ENCODE results near the gene SUGCT. TPM values are rescaled to one million over a fixed set of nuclear protein-coding genes. Genes with fewer than 3 reads are reported as not detected.

The SUGCT gene
- total RNA-seq, 4 donors from 2014 or later = 7.8 to 15.0 (median 12.8) TPM

- no peak overlapping the region for H3K27ac ChIP-seq (replicated peaks in 1 of 4)
- no peak overlapping the region for H3K4me3 ChIP-seq
- H3K4me1 ChIP-seq = peaks cover 0 to 5% (median 0%) of the 10 kb centered on the region in 4 donors
- TF ChIP-seq POLR2AphosphoS5 (IDR thresholded peaks at IDR 0.05) = no peak
- TF ChIP-seq EP300 (IDR thresholded peaks at IDR 0.05) = no peak
- no peak for TF ChIP-seq CTCF (IDR thresholded peaks at IDR 0.05)
- no peak for TF ChIP-seq POLR2A (IDR thresholded peaks at IDR 0.05; ENCODE audit: low read depth)
- intact Hi-C loops (cut with DNase I) = no loop called here
- H3K27me3 ChIP-seq = no peaks in the 10 kb centered on the region
- no peaks in the 10 kb centered on the region for H3K36me3 ChIP-seq
- DNase-seq (ENCODE audit: extremely low spot score) = no peak
- WGBS = 66% methylated on average over 5 of the region's 5 CpGs
- H3K9me3 ChIP-seq = no peaks in the 10 kb centered on the region
These were observed 598.8 kb downstream of the SUGCT start for GRCh38 chr7:40733578-40733977.

GRCh38 chr7:40739257-40739656 lies 604.5 kb downstream of the SUGCT start:
- Histone ChIP-seq H3K27ac (replicated peaks in 1 of 4) (no peak overlapping the region), H3K36me3 (no peaks in the 10 kb centered on the region), H3K4me3 (no peak overlapping the region), H3K4me1 (no peaks in the 10 kb centered on the region), H3K9me3 (peaks cover 0 to 13% (median 4%) of the 10 kb centered on the region in 4 donors), H3K27me3 (no peaks in the 10 kb centered on the region)
- TF ChIP-seq CTCF (IDR thresholded peaks at IDR 0.05) (no peak), POLR2A (IDR thresholded peaks at IDR 0.05; ENCODE audit: low read depth) (no peak), POLR2AphosphoS5 (IDR thresholded peaks at IDR 0.05) (no peak), EP300 (IDR thresholded peaks at IDR 0.05) (no peak)
- no peak for DNase-seq (ENCODE audit: extremely low spot score)
- intact Hi-C loops (cut with DNase I) = no loop called here
- WGBS = 97% methylated on average over 2 of the region's 2 CpGs

- Histone ChIP-seq H3K36me3 (no peaks in the 10 kb centered on the region), H3K27me3 (no peaks in the 10 kb centered on the region), H3K4me3 (no peak overlapping the region), H3K9me3 (peaks cover 0 to 13% (median 4%) of the 10 kb centered on the region in 4 donors), H3K4me1 (no peaks in the 10 kb centered on the region), H3K27ac (replicated peaks in 1 of 4) (no peak overlapping the region)
- DNase-seq (ENCODE audit: extremely low spot score) = no peak
- intact Hi-C loops (cut with DNase I) = no loop called here
- WGBS = 88% methylated on average over 6 of the region's 7 CpGs
- TF ChIP-seq POLR2A (IDR thresholded peaks at IDR 0.05; ENCODE audit: low read depth) = no peak
- no peak for TF ChIP-seq POLR2AphosphoS5 (IDR thresholded peaks at IDR 0.05)
- no peak for TF ChIP-seq EP300 (IDR thresholded peaks at IDR 0.05)
These were observed 607.5 kb downstream of the SUGCT start for GRCh38 chr7:40742270-40742669.

GRCh38 chr7:40746841-40747556 lies 612.2 kb downstream of the SUGCT start:
- no peak overlapping the region for H3K27ac ChIP-seq (replicated peaks in 1 of 4)
- H3K4me3 ChIP-seq = no peak overlapping the region
- WGBS = 77% methylated on average over 12 of the region's 12 CpGs
- no peak for TF ChIP-seq CTCF (IDR thresholded peaks at IDR 0.05)
- no peak for TF ChIP-seq POLR2A (IDR thresholded peaks at IDR 0.05; ENCODE audit: low read depth)
- TF ChIP-seq EP300 (IDR thresholded peaks at IDR 0.05) = no peak
- no peak for TF ChIP-seq POLR2AphosphoS5 (IDR thresholded peaks at IDR 0.05)
- H3K9me3 ChIP-seq = no peaks in the 10 kb centered on the region
- H3K36me3 ChIP-seq = no peaks in the 10 kb centered on the region
- no peaks in the 10 kb centered on the region for H3K27me3 ChIP-seq
- no peak for DNase-seq (ENCODE audit: extremely low spot score)
- H3K4me1 ChIP-seq = no peaks in the 10 kb centered on the region
- intact Hi-C loops (cut with DNase I) = no loop called here

- no peaks in the 10 kb centered on the region for H3K36me3 ChIP-seq
- no peaks in the 10 kb centered on the region for H3K27me3 ChIP-seq
- intact Hi-C loops (cut with DNase I) = no loop called here
- no peaks in the 10 kb centered on the region for H3K4me1 ChIP-seq
- no peak overlapping the region for H3K4me3 ChIP-seq
- 85% methylated on average over 2 of the region's 2 CpGs for WGBS
- H3K27ac ChIP-seq (replicated peaks in 1 of 4) = no peak overlapping the region
- TF ChIP-seq POLR2A (IDR thresholded peaks at IDR 0.05; ENCODE audit: low read depth) = no peak
- no peak for TF ChIP-seq POLR2AphosphoS5 (IDR thresholded peaks at IDR 0.05)
- TF ChIP-seq EP300 (IDR thresholded peaks at IDR 0.05) = no peak
- TF ChIP-seq CTCF (IDR thresholded peaks at IDR 0.05) = no peak
- no peaks in the 10 kb centered on the region for H3K9me3 ChIP-seq
- DNase-seq (ENCODE audit: extremely low spot score) = no peak
These were observed 613.1 kb downstream of the SUGCT start for GRCh38 chr7:40747856-40748255.

Measured in esophagus muscularis mucosa (tissue), 4 donors.